ENCODE data around the gene BOLA2. TPM values are rescaled to one million over a fixed set of nuclear protein-coding genes. Genes with fewer than 3 reads are reported as not detected.
"Not testable (repeated sequence)": the region's sequence is repeated elsewhere in the genome, so short reads cannot be mapped to it uniquely, and the experiment has no call there.

BOLA2 gene
- total RNA-seq, 1 experiment from 2014 or later, result 18.9 TPM

DNA sequence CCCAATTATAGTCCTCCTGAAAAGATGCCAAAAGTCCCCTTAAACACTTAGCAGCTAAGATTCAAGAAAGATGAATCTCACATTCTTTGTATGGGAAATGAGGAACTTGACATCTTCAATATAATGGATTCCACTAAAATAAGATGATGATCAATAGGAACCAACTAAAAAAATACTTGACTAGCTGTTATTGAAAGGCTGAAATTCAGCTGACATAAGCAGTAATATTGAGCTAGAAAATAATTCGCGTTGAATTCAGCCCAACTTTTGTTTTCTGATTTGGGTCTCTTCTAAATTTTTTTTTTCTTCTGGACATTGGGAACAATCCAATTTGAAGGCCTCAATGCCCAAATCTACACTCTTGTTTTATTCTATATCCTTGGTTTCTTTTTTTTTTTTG lies 30.6 kb downstream of the BOLA2 start:
- H3K36me3 ChIP-seq; H3K27me3 ChIP-seq (replicated peaks); DNase-seq (ENCODE audit: low read depth in 1 of 2, low spot score in 2 of 2); H3K9me3 ChIP-seq (replicated peaks); H3K4me3 ChIP-seq; H3K27ac ChIP-seq; H3K4me1 ChIP-seq (replicated peaks): not testable (repeated sequence)

DNA sequence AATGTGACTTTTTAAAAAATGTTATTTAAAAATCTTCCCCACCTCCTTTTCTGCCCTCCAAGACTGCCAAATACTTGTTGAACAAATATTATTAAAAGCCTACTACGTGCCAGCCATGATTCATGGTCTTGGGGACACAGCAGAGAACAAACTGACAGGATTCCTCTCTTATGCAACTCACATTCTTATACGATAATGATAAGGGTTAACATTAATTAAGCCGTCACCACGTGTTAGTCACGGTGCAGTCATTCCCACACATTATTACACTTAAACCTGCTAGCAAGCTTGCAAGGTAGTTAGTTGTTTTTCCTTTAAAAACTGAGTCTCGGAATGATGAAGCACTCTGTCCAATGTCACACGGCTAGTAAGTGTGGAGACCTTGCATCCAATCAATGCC lies 48.9 kb downstream of the BOLA2 start:
- not testable (repeated sequence) for H3K4me3 ChIP-seq; H3K9me3 ChIP-seq (replicated peaks); DNase-seq (ENCODE audit: low read depth in 1 of 2, low spot score in 2 of 2); H3K36me3 ChIP-seq; H3K27me3 ChIP-seq (replicated peaks); H3K4me1 ChIP-seq (replicated peaks); H3K27ac ChIP-seq

Other genes starting within 250 kb of the BOLA2 start
- 0.05 TPM in 1 of 2 replicates, not detected in the other for gene NPIPB11, start 47.6 kb downstream of the BOLA2 start, total RNA-seq (2014; rRNA removed; shearing (Covaris generic))
- 20.5 and 31.8 TPM in 2 replicates for gene SLX1B, start 182 bp upstream of the BOLA2 start, total RNA-seq (2014; rRNA removed; shearing (Covaris generic))
- 0.58 and 3.6 TPM in 2 replicates for gene SULT1A4, start 5.6 kb upstream of the BOLA2 start, total RNA-seq (2014; rRNA removed; shearing (Covaris generic))
- 2.8 and 5.4 TPM in 2 replicates for gene NPIPB12, start 52.1 kb upstream of the BOLA2 start, total RNA-seq (2014; rRNA removed; shearing (Covaris generic))
- gene SPN, start 208.9 kb upstream of the BOLA2 start, total RNA-seq (2014; rRNA removed; shearing (Covaris generic)), result not detected in 2 replicates
- 0.13 and 1.9 TPM in 2 replicates for gene QPRT, start 224.8 kb upstream of the BOLA2 start, total RNA-seq (2014; rRNA removed; shearing (Covaris generic))